H1 (cell line): ENCODE data around the gene ZSCAN10. TPM values are rescaled to one million over a fixed set of nuclear protein-coding genes. Genes with fewer than 3 reads are reported as not detected.
A peak's percentile ranks its signal among the peaks of the same experiment; 100 is the strongest.

ENCODE experiments used
- CHD7 ChIP-seq: fragments of 300-600 bp; sonication (generic); IDR thresholded peaks from 2 replicates; pipeline ENCODE4 v1.7.1; 2012; ENCODE audit warnings: low read length, moderate library complexity, mild to moderate bottlenecking, inconsistent platforms; ENCODE audit not compliant: insufficient replicate concordance
- EP300 ChIP-seq, 2 experiments: IDR thresholded peaks; 1 replicate in 1 of 2; 2 replicates in 1 of 2; pipeline ENCODE4 v1.6.1; 2011 to 2012; ENCODE audit warnings: low read depth in 2 of 2, low read length in 2 of 2, mild to moderate bottlenecking in 2 of 2, borderline replicate concordance in 1 of 2, inconsistent platforms in 1 of 2, moderate library complexity in 1 of 2
- GTF2F1 ChIP-seq: IDR thresholded peaks from 2 replicates; pipeline ENCODE4 v1.6.1; 2012; ENCODE audit warnings: low read depth, low read length, improper control_type of control experiment, borderline replicate concordance
- HDAC6 ChIP-seq: IDR thresholded peaks from one replicate; pipeline ENCODE4 v1.7.1; 2012; ENCODE audit warnings: low read depth, mild to moderate bottlenecking, inconsistent platforms, low read length, moderate library complexity
- JUND ChIP-seq: IDR thresholded peaks from 2 replicates; pipeline ENCODE4 v1.6.1; 2011; ENCODE audit warnings: mild to moderate bottlenecking, improper control_type of control experiment, low read length
- KDM5A ChIP-seq: fragments of 200-600 bp; IDR thresholded peaks from 2 replicates; pipeline ENCODE4 v1.7.1; 2012; ENCODE audit warnings: mild to moderate bottlenecking, low read length, inconsistent platforms, mixed read lengths
- MAFK ChIP-seq: IDR thresholded peaks from 2 replicates; pipeline ENCODE4 v1.6.1; 2012; ENCODE audit warnings: low read depth, mild to moderate bottlenecking, improper control_type of control experiment, low read length
- RAD21 ChIP-seq, 2 experiments: IDR thresholded peaks in 1 of 2; conservative IDR thresholded peaks in 1 of 2; 2 replicates each; pipeline ENCODE4 v1.6.1; 2011; ENCODE audit warnings: low read depth in 2 of 2, low read length in 2 of 2, improper control_type of control experiment in 1 of 2, inconsistent platforms in 1 of 2, mild to moderate bottlenecking in 1 of 2, moderate library complexity in 1 of 2
- SP2 ChIP-seq: IDR thresholded peaks from 2 replicates; pipeline ENCODE4 v1.6.1; 2012; ENCODE audit warnings: mild to moderate bottlenecking, low read length, inconsistent platforms
- polyA plus RNA-seq, 7 experiments: library from polyadenylated mRNA; depleted of rRNA in 3 of 7; stranded (reverse) in 5 of 7; unstranded in 2 of 7; fragments of >200 nt in 5 of 7; fragments of 200-250 nt in 2 of 7; gene quantifications; 1 replicate in 5 of 7; 2 replicates in 1 of 7; 4 replicates in 1 of 7; pipeline versions ENCODE4 v1.2.1 to v1.2.3, GENCODE V29; 2011 to 2013; ENCODE audit warnings: missing spikeins in 2 of 7, mixed read lengths in 2 of 7
- total RNA-seq: library from RNA; stranded (reverse); fragmentation: NEBNext Ultra II Directional; extraction: Animal tissue kit (Norgen Biotek cat#: 25700); gene quantifications from 2 replicates; pipeline ENCODE4 v1.2.1, GENCODE V29; 2021

The ZSCAN10 gene
- total and polyA plus RNA-seq, 2 of the 8 experiments (the other 6 are each of a cell fraction or from before 2014, with no cell fraction given), result 209 to 314 TPM

DNA sequence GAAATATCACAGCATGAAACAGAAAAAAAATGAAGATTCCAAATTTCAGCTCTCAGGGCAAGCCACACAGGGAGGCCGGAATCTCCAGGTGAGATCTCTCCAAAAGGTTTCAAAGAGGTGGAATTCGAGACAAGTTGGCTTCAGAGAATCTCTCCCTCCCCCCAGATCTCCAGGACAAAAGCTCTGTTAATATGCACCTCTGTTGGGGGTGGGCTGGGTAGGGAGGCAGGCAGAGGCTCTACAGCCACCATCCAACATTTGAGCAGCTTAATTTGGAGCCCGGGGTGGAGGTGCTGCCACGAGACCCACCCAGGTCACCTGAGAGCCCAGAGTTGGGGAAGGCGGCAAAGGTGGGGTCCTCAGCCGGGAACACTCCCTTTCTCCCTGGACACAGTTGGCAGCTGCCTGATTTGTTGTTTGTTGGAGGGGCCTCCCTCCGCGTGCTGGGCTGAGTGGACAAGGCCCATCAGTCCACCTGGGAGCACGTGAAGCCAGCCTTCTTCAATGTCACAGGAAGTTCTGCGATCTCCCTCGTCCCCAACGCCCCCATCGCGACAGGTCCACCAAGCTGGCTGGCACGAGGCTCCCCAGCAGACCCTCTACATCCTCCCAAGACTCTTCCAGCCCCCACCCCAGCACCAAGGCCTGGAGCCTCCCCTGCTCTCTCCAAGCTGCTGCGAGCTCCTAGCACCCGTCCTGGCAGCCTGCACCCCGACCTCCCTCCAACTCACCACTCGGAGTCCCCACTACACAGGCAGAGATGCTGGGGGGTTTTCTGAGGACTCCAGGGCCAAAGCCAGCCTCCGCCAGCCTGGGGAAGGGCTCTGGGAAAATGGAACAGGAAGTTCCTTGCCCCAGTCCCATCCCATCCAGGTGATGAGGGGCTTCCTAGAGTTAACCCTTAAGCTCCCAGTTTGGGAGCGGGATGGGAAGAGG is at the start of gene ZSCAN10 (continued):
- TF ChIP-seq CHD7 (no peak), HDAC6 (no peak), JUND (no peak), GTF2F1 (peak; percentile 15; the same call in 1 of the 2 replicates), EP300 (IDR thresholded peaks at IDR 0.05; ENCODE audit: borderline replicate concordance in 1 of 2, low read depth in 2 of 2, low read length in 2 of 2) (peak in 1 of 2 experiments; percentile 32; a peak in 1 of 3 replicates), RAD21 (IDR thresholded peaks at IDR 0.05 in 1 of 2, conservative IDR thresholded peaks at IDR 0.05 in 1 of 2; ENCODE audit: low read depth in 2 of 2, low read length in 2 of 2) (no peak; a peak in 1 of 4 replicates), SP2 (no peak), MAFK (no peak), KDM5A (no peak)
